Uterus (tissue), 4 donors: Measurements from ENCODE around the gene ABCC3. TPM values are rescaled to one million over a fixed set of nuclear protein-coding genes. Genes with fewer than 3 reads are reported as not detected.

Experiments used
- DNase-seq, 2 donors: peaks; one replicate each; pipeline ENCODE4 v3.0.0-alpha.2; 2019 to 2020
- H3K27ac ChIP-seq, 2 donors: fragments of 200-600 bp; sonication (generic); 1 replicate in 1 of 2; 2 replicates in 1 of 2; pipeline ENCODE4 v1.5.1; 2016 to 2018
- H3K27me3 ChIP-seq, 2 donors: fragments of 200-600 bp; sonication (generic); one replicate each; pipeline ENCODE4 v1.5.1; 2018 to 2019; ENCODE audit warnings: control low read depth in 1 of 2
- H3K36me3 ChIP-seq, 2 donors: fragments of 200-600 bp; sonication (generic); one replicate each; pipeline ENCODE4 v1.5.1; 2019; ENCODE audit warnings: control low read depth in 1 of 2
- H3K4me1 ChIP-seq, 2 donors: fragments of 200-600 bp; sonication (generic); one replicate each; pipeline ENCODE4 v1.5.1; 2018 to 2019; ENCODE audit warnings: control low read depth in 1 of 2
- H3K4me3 ChIP-seq, 2 donors: fragments of 200-600 bp; sonication (generic); 1 replicate in 1 of 2; 2 replicates in 1 of 2; pipeline ENCODE4 v1.5.1; 2018 to 2019; ENCODE audit warnings: mild to moderate bottlenecking in 1 of 2
- H3K9me3 ChIP-seq, 2 donors: fragments of 200-600 bp; sonication (generic); one replicate each; pipeline ENCODE4 v1.5.1; 2019; ENCODE audit warnings: control low read depth in 1 of 2
- POLR2A ChIP-seq, 2 donors: fragments of 450-650 bp; IDR thresholded peaks; one replicate each; pipeline ENCODE4 v1.6.1; 2016; ENCODE audit warnings: antibody characterized with exemption in 2 of 2, mild to moderate bottlenecking in 1 of 2, moderate library complexity in 1 of 2
- intact Hi-C: fragments of 100-400 bp; cut with DNase I; formaldehyde crosslinking; loops from one replicate; pipeline ENCODE4 v1.15.1; 2023; ENCODE audit warnings: low total_unique reads
- total RNA-seq, 4 donors: library from RNA; depleted of rRNA in 3 of 4; stranded (reverse); fragments of >200 nt in 3 of 4; gene quantifications; one replicate each; pipeline versions ENCODE4 v1.1.0 to v1.2.4, GENCODE V29; 2014 to 2023
- TF ChIP-seq, protein P1 (sequence below), 4 experiments: fragments of 200-600 bp in 2 of 4; fragments of 450-650 bp in 2 of 4; sonication (generic) in 2 of 4; IDR thresholded peaks; one replicate each; pipeline ENCODE4 v1.5.1; 2016 to 2019; ENCODE audit warnings: antibody characterized with exemption in 4 of 4, mild to moderate bottlenecking in 2 of 4, moderate library complexity in 1 of 4
- donor health status: DM: yes; HTN: yes; CAD: no.

Gene ABCC3
- total RNA-seq, 4 donors from 2014 or later, result 1.2 to 4.5 (median 2.6) TPM

DNA sequence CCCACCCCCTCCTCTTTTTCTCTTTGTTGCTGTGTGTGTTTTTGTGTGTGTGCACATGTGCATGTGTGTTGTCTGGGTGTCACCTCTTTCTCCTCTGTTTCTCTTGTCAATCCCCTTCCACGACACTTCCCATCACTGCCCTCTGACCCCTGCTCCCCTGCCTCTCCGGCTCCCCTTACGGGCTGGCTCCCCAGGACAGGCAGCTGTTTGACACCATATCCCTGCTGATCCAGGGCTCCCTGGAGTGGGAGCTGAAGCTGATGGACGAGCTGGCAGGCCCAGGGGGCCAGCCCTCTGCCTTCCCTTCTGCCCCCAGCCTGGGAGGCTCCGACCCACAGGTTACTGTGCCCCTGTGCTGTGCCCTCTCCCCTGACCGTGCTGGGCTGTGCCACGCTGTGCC lies 15.2 kb upstream of the ABCC3 start:
- Histone ChIP-seq H3K4me1 (no peaks in the 10 kb centered on the region), H3K27ac (no peak overlapping the region), H3K9me3 (no peaks in the 10 kb centered on the region), H3K27me3 (no peaks in the 10 kb centered on the region), H3K4me3 (no peak overlapping the region), H3K36me3 (no peaks in the 10 kb centered on the region)
- TF ChIP-seq, protein P1, sequence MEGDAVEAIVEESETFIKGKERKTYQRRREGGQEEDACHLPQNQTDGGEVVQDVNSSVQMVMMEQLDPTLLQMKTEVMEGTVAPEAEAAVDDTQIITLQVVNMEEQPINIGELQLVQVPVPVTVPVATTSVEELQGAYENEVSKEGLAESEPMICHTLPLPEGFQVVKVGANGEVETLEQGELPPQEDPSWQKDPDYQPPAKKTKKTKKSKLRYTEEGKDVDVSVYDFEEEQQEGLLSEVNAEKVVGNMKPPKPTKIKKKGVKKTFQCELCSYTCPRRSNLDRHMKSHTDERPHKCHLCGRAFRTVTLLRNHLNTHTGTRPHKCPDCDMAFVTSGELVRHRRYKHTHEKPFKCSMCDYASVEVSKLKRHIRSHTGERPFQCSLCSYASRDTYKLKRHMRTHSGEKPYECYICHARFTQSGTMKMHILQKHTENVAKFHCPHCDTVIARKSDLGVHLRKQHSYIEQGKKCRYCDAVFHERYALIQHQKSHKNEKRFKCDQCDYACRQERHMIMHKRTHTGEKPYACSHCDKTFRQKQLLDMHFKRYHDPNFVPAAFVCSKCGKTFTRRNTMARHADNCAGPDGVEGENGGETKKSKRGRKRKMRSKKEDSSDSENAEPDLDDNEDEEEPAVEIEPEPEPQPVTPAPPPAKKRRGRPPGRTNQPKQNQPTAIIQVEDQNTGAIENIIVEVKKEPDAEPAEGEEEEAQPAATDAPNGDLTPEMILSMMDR (IDR thresholded peaks at IDR 0.05), result no peak
- no peak for TF ChIP-seq POLR2A (IDR thresholded peaks at IDR 0.05)
- intact Hi-C loops, result no loop called here
- DNase-seq, result no peak

DNA sequence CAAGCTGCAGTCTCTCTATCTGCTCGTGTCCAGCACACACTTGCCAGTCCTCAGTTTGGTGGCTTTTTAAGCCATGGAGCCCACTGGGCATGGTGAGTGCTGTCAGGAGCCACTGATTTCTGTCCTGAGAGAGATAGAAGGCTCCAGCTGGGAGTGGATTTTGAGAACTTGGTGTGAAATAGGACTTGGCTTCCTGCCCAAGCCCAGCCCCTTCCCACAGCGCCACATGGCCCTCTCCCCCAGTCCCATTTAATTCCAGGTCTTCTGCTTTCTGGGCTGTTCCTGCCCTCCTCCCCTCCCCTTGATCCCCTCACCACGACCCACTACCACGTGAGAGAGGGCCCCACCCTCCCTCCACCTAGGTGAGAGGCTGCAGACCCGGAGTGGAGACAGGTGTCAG lies 14.4 kb upstream of the ABCC3 start:
- DNase-seq, result no peak
- Histone ChIP-seq H3K4me3 (no peak overlapping the region), H3K27me3 (no peaks in the 10 kb centered on the region), H3K9me3 (no peaks in the 10 kb centered on the region), H3K27ac (no peak overlapping the region), H3K36me3 (no peaks in the 10 kb centered on the region), H3K4me1 (no peaks in the 10 kb centered on the region)
- intact Hi-C loops, result no loop called here
- TF ChIP-seq, protein P1 (IDR thresholded peaks at IDR 0.05), result no peak
- TF ChIP-seq POLR2A (IDR thresholded peaks at IDR 0.05), result no peak

DNA sequence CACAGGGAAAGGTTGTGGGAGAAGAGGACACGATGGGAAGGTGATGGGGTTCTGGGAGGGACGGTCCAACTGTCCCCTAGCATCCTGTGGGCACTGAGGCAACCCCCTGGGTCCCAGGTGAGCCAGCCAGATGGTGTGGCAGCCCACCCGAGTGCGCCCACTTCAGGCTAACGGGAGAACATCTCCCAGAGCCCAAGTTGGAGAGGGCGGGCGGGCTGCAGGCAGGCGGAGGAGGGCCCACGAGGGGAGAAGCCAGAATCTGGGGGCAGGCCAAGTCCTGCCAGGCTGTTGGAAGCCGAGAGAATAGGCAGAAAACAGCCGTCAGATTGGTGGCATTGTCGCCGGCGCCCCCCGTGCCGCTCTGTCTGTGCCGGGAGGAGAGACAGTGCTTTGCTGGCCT lies 13.8 kb upstream of the ABCC3 start:
- intact Hi-C loops, result no loop called here
- TF ChIP-seq, protein P1 (IDR thresholded peaks at IDR 0.05), result no peak
- no peak for TF ChIP-seq POLR2A (IDR thresholded peaks at IDR 0.05)
- H3K36me3 ChIP-seq, result no peaks in the 10 kb centered on the region

DNA sequence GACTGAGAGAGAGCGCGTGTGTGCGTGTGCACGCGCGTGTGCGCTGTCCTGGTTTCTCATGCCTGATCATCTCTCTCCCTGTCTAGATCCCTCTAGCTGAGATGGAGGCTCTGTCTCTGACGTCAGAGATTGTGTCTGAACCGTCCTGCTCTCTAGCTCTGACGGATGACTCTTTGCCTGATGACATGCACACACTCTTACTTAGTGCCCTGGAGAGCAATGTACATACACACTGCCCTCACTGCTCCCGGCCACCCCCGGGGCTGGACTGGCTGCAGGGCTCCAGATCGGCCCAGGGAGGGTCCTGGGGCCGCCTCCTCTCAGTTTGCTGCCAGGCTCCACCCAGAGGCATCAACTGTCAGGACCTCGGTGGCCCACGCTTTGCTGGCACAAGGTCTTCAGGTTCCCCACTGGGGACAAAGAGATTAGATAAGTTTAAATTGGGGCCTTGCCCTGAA lies 13.1 kb upstream of the ABCC3 start:
- Histone ChIP-seq H3K4me3 (no peak overlapping the region), H3K9me3 (no peaks in the 10 kb centered on the region), H3K36me3 (no peaks in the 10 kb centered on the region), H3K27me3 (no peaks in the 10 kb centered on the region), H3K4me1 (no peaks in the 10 kb centered on the region), H3K27ac (no peak overlapping the region)
- intact Hi-C loops, result no loop called here
- no peak for TF ChIP-seq POLR2A (IDR thresholded peaks at IDR 0.05)
- TF ChIP-seq, protein P1 (IDR thresholded peaks at IDR 0.05), result no peak
- no peak for DNase-seq

More for the DNA sequence above, 13.8 kb upstream of the ABCC3 start:
- DNase-seq, result no peak
- Histone ChIP-seq H3K4me1 (no peaks in the 10 kb centered on the region), H3K9me3 (no peaks in the 10 kb centered on the region), H3K27ac (no peak overlapping the region), H3K4me3 (no peak overlapping the region), H3K27me3 (no peaks in the 10 kb centered on the region)

DNA sequence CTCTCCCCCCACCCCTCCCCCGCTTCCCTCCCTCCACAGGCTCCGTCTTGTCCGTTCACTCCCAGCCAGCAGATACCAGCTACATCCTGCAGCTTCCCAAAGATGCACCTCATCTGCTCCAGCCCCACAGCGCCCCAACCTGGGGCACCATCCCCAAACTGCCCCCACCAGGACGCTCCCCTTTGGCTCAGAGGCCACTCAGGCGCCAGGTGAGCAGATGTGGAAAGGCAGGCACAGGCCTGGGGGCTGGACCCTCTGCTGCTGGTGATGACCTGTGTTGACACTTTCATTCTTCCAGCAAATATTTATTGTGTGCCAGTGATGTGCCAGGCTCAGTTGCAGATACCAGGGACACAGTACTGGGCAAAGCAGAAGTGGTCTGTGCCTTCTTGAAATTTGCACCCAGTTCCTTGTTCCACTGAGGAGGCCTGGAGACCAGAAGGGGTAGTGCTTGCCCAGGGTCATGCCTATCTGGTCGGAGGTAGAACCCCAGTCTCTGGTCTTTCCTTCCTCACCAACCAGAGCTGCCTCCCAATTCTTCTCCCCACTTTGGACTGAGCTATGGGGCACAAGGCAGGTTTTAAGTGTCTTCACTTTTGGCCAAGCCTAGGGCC lies 10.3 kb upstream of the ABCC3 start:
- Histone ChIP-seq H3K27me3 (no peaks in the 10 kb centered on the region), H3K4me3 (no peak overlapping the region), H3K27ac (no peak overlapping the region), H3K9me3 (no peaks in the 10 kb centered on the region), H3K4me1 (no peaks in the 10 kb centered on the region), H3K36me3 (no peaks in the 10 kb centered on the region)
- no peak for TF ChIP-seq POLR2A (IDR thresholded peaks at IDR 0.05)
- TF ChIP-seq, protein P1 (IDR thresholded peaks at IDR 0.05), result no peak
- no peak for DNase-seq
- intact Hi-C loops, result no loop called here
